Astrocyte (in vitro differentiated cells and primary cell): ENCODE data around the gene EHBP1.

ENCODE experiments used
- CTCF ChIP-seq: IDR thresholded peaks from 2 replicates; pipeline ENCODE4 v1.5.1; 2011; ENCODE audit warnings: low read depth, mild to moderate bottlenecking, inconsistent platforms, low read length, moderate library complexity; ENCODE audit not compliant: insufficient read depth
- EZH2 ChIP-seq: IDR thresholded peaks from 2 replicates; pipeline ENCODE4 v1.6.1; 2012; ENCODE audit warnings: mild to moderate bottlenecking, low read length, inconsistent platforms; ENCODE audit not compliant: insufficient read depth

DNA sequence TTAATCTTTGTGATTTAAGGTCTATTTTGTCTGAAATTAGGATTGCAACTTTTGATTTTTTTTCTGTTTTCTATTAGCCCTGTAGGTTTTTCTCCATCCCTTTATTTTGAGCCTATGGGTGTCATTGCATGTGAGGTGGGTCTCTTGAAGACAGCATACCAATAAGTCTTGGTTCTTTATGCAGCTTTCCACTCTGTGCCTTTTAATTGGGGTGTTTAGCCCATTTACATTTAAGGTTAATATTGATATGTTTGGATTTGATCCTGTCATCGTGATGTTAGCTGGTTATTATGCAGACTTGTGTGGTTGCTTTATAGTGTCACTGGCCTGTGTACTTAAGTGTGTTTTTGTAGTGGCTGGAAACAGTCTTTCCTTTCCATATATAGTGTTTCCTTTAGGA lies 17.7 kb downstream of the EHBP1 start:
- TF ChIP-seq CTCF (no peak), EZH2 (no peak)
